CD14-positive monocyte (primary cell): ENCODE results near the gene CCNH. TPM values are rescaled to one million over a fixed set of nuclear protein-coding genes. Genes with fewer than 3 reads are reported as not detected.

Source experiments
- DNase-seq, 3 donors: peaks; one replicate each; pipeline ENCODE4 v3.0.0-alpha.2; 2011 to 2022
- H2AFZ ChIP-seq: 2 replicates; pipeline ENCODE4 v1.6.0; 2012; ENCODE audit warnings: mild to moderate bottlenecking, low read depth, low read length, inconsistent platforms; ENCODE audit not compliant: insufficient read depth, poor library complexity, severe bottlenecking
- H3K27ac ChIP-seq, 2 donors: 1 replicate in 1 of 2; 2 replicates in 1 of 2; pipeline ENCODE4 v1.5.1; 2012 to 2013; ENCODE audit warnings: low read length in 2 of 2, control low read depth in 1 of 2, inconsistent platforms in 1 of 2, low read depth in 1 of 2, mild to moderate bottlenecking in 1 of 2
- H3K27me3 ChIP-seq, 2 donors: one replicate each; pipeline versions ENCODE4 v1.6.0 to v1.6.1; 2011 to 2013; ENCODE audit warnings: low read length in 2 of 2; ENCODE audit not compliant: control insufficient read depth in 2 of 2, insufficient read depth in 2 of 2
- H3K36me3 ChIP-seq, 2 donors: replicated peaks in 1 of 2; 1 replicate in 1 of 2; 2 replicates in 1 of 2; pipeline versions ENCODE4 v1.5.1 to v1.6.1; 2012 to 2013; ENCODE audit warnings: low read length in 2 of 2, control low read depth in 1 of 2, inconsistent platforms in 1 of 2, mild to moderate bottlenecking in 1 of 2; ENCODE audit not compliant: insufficient read depth in 2 of 2, control insufficient read depth in 1 of 2
- H3K4me1 ChIP-seq, 2 donors: 1 replicate in 1 of 2; 2 replicates in 1 of 2; pipeline versions ENCODE4 v1.5.1 to v1.6.1; 2012 to 2013; ENCODE audit warnings: low read length in 2 of 2, control low read depth in 1 of 2, inconsistent platforms in 1 of 2, mild to moderate bottlenecking in 1 of 2, moderate library complexity in 1 of 2; ENCODE audit not compliant: insufficient read depth in 2 of 2, control insufficient read depth in 1 of 2
- H3K4me2 ChIP-seq: replicated peaks from 2 replicates; pipeline ENCODE3; 2012; ENCODE audit warnings: low read length, moderate library complexity, mild to moderate bottlenecking; ENCODE audit not compliant: poor library complexity, severe bottlenecking; ENCODE audit errors: extremely low read depth
- H3K4me3 ChIP-seq, 3 experiments: fragments of 200-600 bp in 1 of 3; sonication (generic) in 1 of 3; replicated peaks in 1 of 3; 1 replicate in 2 of 3; 2 replicates in 1 of 3; pipeline ENCODE4 v1.5.1; 2011 to 2013; ENCODE audit warnings: low read length in 3 of 3, mild to moderate bottlenecking in 3 of 3, control low read depth in 2 of 3, low read depth in 2 of 3, inconsistent platforms in 1 of 3, moderate library complexity in 1 of 3
- H3K79me2 ChIP-seq: 2 replicates; pipeline ENCODE4 v1.6.0; 2012; ENCODE audit warnings: mild to moderate bottlenecking, control low read depth, inconsistent platforms, low read length, moderate library complexity; ENCODE audit not compliant: insufficient read depth
- H3K9ac ChIP-seq: 2 replicates; pipeline ENCODE4 v1.6.0; 2017; ENCODE audit warnings: low read length, mild to moderate bottlenecking; ENCODE audit not compliant: insufficient read depth, poor library complexity, severe bottlenecking
- H3K9me3 ChIP-seq, 2 donors: replicated peaks in 1 of 2; 1 replicate in 1 of 2; 2 replicates in 1 of 2; pipeline versions ENCODE4 v1.5.1 to v1.6.1; 2012 to 2013; ENCODE audit warnings: low read length in 2 of 2, control low read depth in 1 of 2; ENCODE audit not compliant: control insufficient read depth in 1 of 2, insufficient read depth in 1 of 2
- H4K20me1 ChIP-seq: 2 replicates; pipeline ENCODE4 v1.6.0; 2012; ENCODE audit warnings: mild to moderate bottlenecking, low read length, control low read depth, moderate library complexity; ENCODE audit not compliant: insufficient read depth
- H3K27ac Mint-ChIP-seq, 7 donors: one replicate each; pipeline ENCODE4 v1.8.0; 2020; ENCODE audit warnings: mild to moderate bottlenecking in 7 of 7, mixed read lengths in 7 of 7, moderate library complexity in 6 of 7, inconsistent platforms in 2 of 7
- H3K27me3 Mint-ChIP-seq, 3 donors: one replicate each; pipeline ENCODE4 v1.8.0; 2021 to 2022; ENCODE audit warnings: low read depth in 3 of 3, mild to moderate bottlenecking in 3 of 3, mixed read lengths in 3 of 3, moderate library complexity in 3 of 3, inconsistent platforms in 1 of 3
- H3K36me3 Mint-ChIP-seq, 2 donors: one replicate each; pipeline ENCODE4 v1.8.0; 2020; ENCODE audit warnings: mixed read lengths in 2 of 2, inconsistent platforms in 1 of 2, mild to moderate bottlenecking in 1 of 2
- H3K4me1 Mint-ChIP-seq: one replicate; pipeline ENCODE4 v1.8.0; 2020; ENCODE audit warnings: mild to moderate bottlenecking, mixed read lengths
- H3K4me3 Mint-ChIP-seq, 2 donors: one replicate each; pipeline ENCODE4 v1.8.0; 2020; ENCODE audit warnings: mild to moderate bottlenecking in 2 of 2, mixed read lengths in 2 of 2, moderate library complexity in 1 of 2
- H3K9me3 Mint-ChIP-seq, 7 donors: one replicate each; pipeline ENCODE4 v1.8.0; 2020 to 2022; ENCODE audit warnings: mixed read lengths in 7 of 7, mild to moderate bottlenecking in 6 of 7, moderate library complexity in 6 of 7, inconsistent platforms in 2 of 7
- CTCF ChIP-seq: fragments of 200-600 bp; IDR thresholded peaks from one replicate; pipeline ENCODE4 v1.8.0; 2022; ENCODE audit warnings: antibody characterized with exemption, mild to moderate bottlenecking
- WGBS: methylation state at CpG from one replicate; pipeline ENCODE4 v1.1.5; 2013; ENCODE audit warnings: missing lambda C conversion rate; ENCODE audit not compliant: insufficient coverage; 5-methylcytosine and 5-hydroxymethylcytosine counted together
- intact Hi-C, 2 donors: fragments of 100-400 bp; cut with micrococcal nuclease; formaldehyde crosslinking; loops; one replicate each; pipeline versions ENCODE4 v1.15.0 to v1.15.1; 2023
- polyA plus RNA-seq, 3 donors: library from polyadenylated mRNA; depleted of rRNA in 1 of 3; unstranded in 2 of 3; stranded (reverse) in 1 of 3; fragments of 300-500 nt in 2 of 3; fragments of >200 nt in 1 of 3; fragmentation: Illumina TruSeq in 2 of 3; gene quantifications; 1 replicate in 2 of 3; 2 replicates in 1 of 3; pipeline ENCODE4 v1.2.3, GENCODE V29; 2012 to 2021

The CCNH gene
- polyA plus RNA-seq, 3 donors, result 60.3 to 64.0 (median 62.1) TPM

- Histone ChIP-seq H3K9me3 (no peaks in the 10 kb centered on the region), H3K4me1 (no peaks in the 10 kb centered on the region), H3K36me3 (peaks cover 90 to 98% of the 10 kb centered on the region in 2 donors), H3K79me2 (peaks cover 6% of the 10 kb centered on the region), H3K4me2 (no peak overlapping the region), H4K20me1 (peaks cover 54% of the 10 kb centered on the region), H2AFZ (no peak overlapping the region), H3K9ac (no peak overlapping the region), H3K4me3 (no peak overlapping the region), H3K27me3 (no peaks in the 10 kb centered on the region), H3K27ac (peak overlapping the region in 1 of 2 donors; percentile 23)
- H3K4me1 Mint-ChIP-seq, result no peaks in the 10 kb centered on the region
- WGBS, result no CpG with 5 or more reads among the region's 2 CpGs
- H3K27me3 Mint-ChIP-seq, result no peaks in the 10 kb centered on the region
- DNase-seq, result no peak
- H3K27ac Mint-ChIP-seq, result peak overlapping the region in 1 of 7 donors; percentile 38
- H3K4me3 Mint-ChIP-seq, result no peak overlapping the region
- H3K36me3 Mint-ChIP-seq, result peaks cover 63 to 77% of the 10 kb centered on the region in 2 donors
- intact Hi-C loops, result no loop called here
- H3K9me3 Mint-ChIP-seq, result no peaks in the 10 kb centered on the region
- TF ChIP-seq CTCF, result no peak
Measured at GRCh38 chr5:87385802-87386201, 26.9 kb downstream of the CCNH start.

GRCh38 chr5:87383216-87383615, 29.5 kb downstream of the CCNH start:
- H3K27ac Mint-ChIP-seq, result no peak overlapping the region
- H3K36me3 ChIP-seq, result peaks cover 90 to 99% of the 10 kb centered on the region in 2 donors

More at GRCh38 chr5:87383216-87383615, 29.5 kb downstream of the CCNH start:
- Histone ChIP-seq H3K4me2 (no peak overlapping the region), H2AFZ (no peak overlapping the region), H3K9me3 (no peaks in the 10 kb centered on the region), H4K20me1 (peaks cover 45% of the 10 kb centered on the region), H3K9ac (no peak overlapping the region), H3K4me1 (no peaks in the 10 kb centered on the region), H3K27ac (no peak overlapping the region), H3K27me3 (no peaks in the 10 kb centered on the region), H3K4me3 (no peak overlapping the region), H3K79me2 (peaks cover 6% of the 10 kb centered on the region)
- Mint-ChIP-seq H3K27me3 (no peaks in the 10 kb centered on the region), H3K9me3 (no peaks in the 10 kb centered on the region), H3K36me3 (peaks cover 52 to 74% of the 10 kb centered on the region in 2 donors), H3K4me1 (no peaks in the 10 kb centered on the region), H3K4me3 (no peak overlapping the region)
- no peak for TF ChIP-seq CTCF
- DNase-seq, result no peak
- intact Hi-C loops, result no loop called here
- WGBS, result no CpG with 5 or more reads among the region's 1 CpG
